ENCODE measurements around the gene TCF12. TPM values are rescaled to one million over a fixed set of nuclear protein-coding genes. Genes with fewer than 3 reads are reported as not detected.

The TCF12 gene
- total and polyA plus RNA-seq, 2 donors (not counting 3 experiments of a cell fraction or from before 2014, with no cell fraction given) = 72.1 to 133 TPM

- Histone ChIP-seq H3K79me2 (ENCODE audit: control insufficient read depth, insufficient read depth, low read length) (no peaks in the 10 kb centered on the region), H3K27ac (ENCODE audit: insufficient read depth, low read depth, low read length) (peak overlapping the region; percentile 83), H4K20me1 (replicated peaks; ENCODE audit: control insufficient read depth, extremely low read depth, insufficient read depth, low read length) (no peaks in the 10 kb centered on the region), H3K27me3 (ENCODE audit: control insufficient read depth in 2 of 2, insufficient read depth in 2 of 2, low read length in 2 of 2) (no peaks in the 10 kb centered on the region), H3K4me1 (ENCODE audit: control insufficient read depth, extremely low read depth, insufficient read depth, low read length) (peaks cover 35% of the 10 kb centered on the region), H3K9me1 (replicated peaks; ENCODE audit: control insufficient read depth, extremely low read depth, insufficient read depth, low read length) (no peaks in the 10 kb centered on the region), H3K4me2 (ENCODE audit: insufficient read depth, low read length) (no peak overlapping the region), H3K9ac (replicated peaks; ENCODE audit: extremely low read depth, insufficient read depth, low read length) (peak overlapping the region; percentile 20), H3K9me3 (replicated peaks; ENCODE audit: control insufficient read depth, insufficient read depth, low read length) (no peaks in the 10 kb centered on the region), H3K4me3 (replicated peaks in 1 of 3; ENCODE audit: insufficient read depth in 1 of 3, low read depth in 1 of 3, low read length in 3 of 3) (no peak overlapping the region), H2AFZ (ENCODE audit: low read depth, low read length) (peak overlapping the region; percentile 86), H3K36me3 (ENCODE audit: control insufficient read depth in 2 of 2, extremely low read depth in 1 of 2, insufficient read depth in 2 of 2, low read length in 2 of 2) (no peaks in the 10 kb centered on the region)
- no TSS peak for BruUV-seq (replicated peaks)
- no peak for TF ChIP-seq POLR2A (IDR thresholded peaks at IDR 0.05; ENCODE audit: low read depth, low read length)
- TF ChIP-seq CTCF (IDR thresholded peaks at IDR 0.05; ENCODE audit: extremely low read depth in 1 of 2, insufficient read depth in 1 of 2, low read depth in 1 of 2, low read length in 2 of 2) = no peak
- TF ChIP-seq FOS (IDR thresholded peaks at IDR 0.05; ENCODE audit: borderline replicate concordance, insufficient read depth, low read length) = no peak
- TF ChIP-seq JUN (IDR thresholded peaks at IDR 0.05; ENCODE audit: borderline replicate concordance, insufficient read depth, insufficient read length, low read depth) = no peak
- TF ChIP-seq EZH2 (IDR thresholded peaks at IDR 0.05; ENCODE audit: borderline replicate concordance, low read depth, low read length, severe bottlenecking) = no peak
- no peak for TF ChIP-seq GATA2 (IDR thresholded peaks at IDR 0.05; ENCODE audit: insufficient read depth, insufficient read length, low read depth, low read length)
- TF ChIP-seq, protein P1, sequence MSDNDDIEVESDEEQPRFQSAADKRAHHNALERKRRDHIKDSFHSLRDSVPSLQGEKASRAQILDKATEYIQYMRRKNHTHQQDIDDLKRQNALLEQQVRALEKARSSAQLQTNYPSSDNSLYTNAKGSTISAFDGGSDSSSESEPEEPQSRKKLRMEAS (IDR thresholded peaks at IDR 0.05; ENCODE audit: insufficient read depth, insufficient read length) = no peak
- TF ChIP-seq MYC (IDR thresholded peaks at IDR 0.05; ENCODE audit: low read depth, low read length) = no peak
- no peak for TF ChIP-seq POLR2AphosphoS5 (IDR thresholded peaks at IDR 0.05; ENCODE audit: insufficient read depth, low read depth, low read length)
- POLR2A ChIA-PET = no interaction called here
- FAIRE-seq (no peak), DNase-seq (ENCODE audit: low read depth, low spot score) (no peak)
- CTCF ChIA-PET = interaction anchor here (2.6 kb wide), 1 partner anchor 13 kb away, joined by 12 read pairs; no protein-coding TSS in a partner anchor
- dilution Hi-C loops (cut with MboI; ENCODE audit: extremely low pct_ligation_motif_present, low sequenced_read_pairs) (no loop called here), intact Hi-C loops (cut with micrococcal nuclease) (no loop called here)
Measured at GRCh38 chr15:57319919-57320560, 401.6 kb downstream of the TCF12 start.
